Endometrial microvascular endothelial cells (primary cell): ENCODE results near the gene CCL17. TPM values are rescaled to one million over a fixed set of nuclear protein-coding genes. Genes with fewer than 3 reads are reported as not detected.

Source experiments
- in situ Hi-C: cut with HindIII; loops from 2 replicates; pipeline ENCODE4 v1.10.0; 2017; ENCODE audit warnings: low sequenced_read_pairs, low pct_unique_long_range_greater_than_20kb; ENCODE audit errors: inconsistent ontology term
- total RNA-seq: library from RNA; depleted of rRNA; stranded (reverse); fragments of >200 nt; gene quantifications from one replicate; pipeline ENCODE4 v1.2.3, GENCODE V29; 2015; ENCODE audit errors: inconsistent ontology term

CCL17 gene
- total RNA-seq, 1 donor from 2014 or later: not detected

- in situ Hi-C loops: no loop called here
Measured at GRCh38 chr16:57376313-57376818, 28.2 kb upstream of the CCL17 start.

- in situ Hi-C loops: no loop called here
Measured at GRCh38 chr16:57377080-57377841, 27.3 kb upstream of the CCL17 start.

GRCh38 chr16:57379579-57379978 is 25.0 kb upstream of the CCL17 start:
- in situ Hi-C loops: no loop called here

DNA sequence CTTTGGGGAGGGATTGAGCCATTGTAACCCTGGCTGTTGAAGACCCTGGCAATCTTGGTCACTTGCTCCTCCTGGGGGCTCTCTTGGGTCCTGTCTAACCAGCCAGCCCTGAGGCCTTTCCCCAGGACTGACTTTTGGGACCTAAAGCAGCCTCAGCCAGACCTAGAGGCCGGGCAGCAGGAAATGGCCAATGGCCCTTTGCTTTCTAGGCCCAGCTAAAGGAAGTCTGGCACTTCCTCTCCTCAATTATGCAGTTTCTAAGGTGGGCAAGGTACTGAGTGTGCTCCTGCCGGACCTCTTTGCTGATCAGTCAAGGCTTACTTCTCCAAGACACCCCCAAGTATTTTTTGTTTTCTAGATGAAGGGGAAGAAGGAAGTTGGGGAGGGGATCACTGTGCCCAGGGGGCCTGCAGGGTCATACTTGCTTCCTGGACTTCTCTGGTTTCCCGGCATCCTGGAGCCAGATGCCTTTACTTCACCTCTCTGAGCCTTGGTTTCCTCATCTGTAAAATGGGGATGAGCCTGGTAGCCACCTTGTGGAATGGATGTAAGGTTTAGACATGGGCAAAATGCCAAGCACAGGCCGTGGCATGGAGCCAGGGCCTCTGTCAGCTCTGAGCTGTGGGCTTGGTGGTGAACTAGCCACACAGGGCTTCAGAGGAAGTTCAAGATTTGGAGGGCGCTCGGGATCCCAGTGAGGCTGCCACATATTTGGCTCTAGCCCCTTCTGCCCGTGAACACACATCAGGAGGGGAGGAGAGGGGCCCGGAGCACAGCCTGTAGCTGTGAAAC is 23.7 kb upstream of the CCL17 start:
- in situ Hi-C loops: no loop called here

- in situ Hi-C loops: no loop called here
Measured at GRCh38 chr16:57381791-57382534, 22.6 kb upstream of the CCL17 start.

DNA sequence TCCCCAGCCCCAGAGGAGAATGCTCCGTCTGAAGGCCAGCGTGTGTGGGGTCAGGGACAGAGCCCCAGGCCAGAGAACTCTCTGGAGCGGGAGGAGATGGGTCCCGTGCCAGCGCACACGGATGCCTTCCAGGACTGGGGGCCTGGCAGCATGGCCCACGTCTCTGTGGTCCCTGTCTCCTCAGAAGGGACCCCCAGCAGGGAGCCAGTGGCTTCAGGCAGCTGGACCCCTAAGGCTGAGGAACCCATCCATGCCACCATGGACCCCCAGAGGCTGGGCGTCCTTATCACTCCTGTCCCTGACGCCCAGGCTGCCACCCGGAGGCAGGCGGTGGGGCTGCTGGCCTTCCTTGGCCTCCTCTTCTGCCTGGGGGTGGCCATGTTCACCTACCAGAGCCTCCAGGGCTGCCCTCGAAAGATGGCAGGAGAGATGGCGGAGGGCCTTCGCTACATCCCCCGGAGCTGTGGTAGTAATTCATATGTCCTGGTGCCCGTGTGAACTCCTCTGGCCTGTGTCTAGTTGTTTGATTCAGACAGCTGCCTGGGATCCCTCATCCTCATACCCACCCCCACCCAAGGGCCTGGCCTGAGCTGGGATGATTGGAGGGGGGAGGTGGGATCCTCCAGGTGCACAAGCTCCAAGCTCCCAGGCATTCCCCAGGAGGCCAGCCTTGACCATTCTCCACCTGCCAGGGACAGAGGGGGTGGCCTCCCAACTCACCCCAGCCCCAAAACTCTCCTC is 21.9 kb upstream of the CCL17 start:
- in situ Hi-C loops: no loop called here

DNA sequence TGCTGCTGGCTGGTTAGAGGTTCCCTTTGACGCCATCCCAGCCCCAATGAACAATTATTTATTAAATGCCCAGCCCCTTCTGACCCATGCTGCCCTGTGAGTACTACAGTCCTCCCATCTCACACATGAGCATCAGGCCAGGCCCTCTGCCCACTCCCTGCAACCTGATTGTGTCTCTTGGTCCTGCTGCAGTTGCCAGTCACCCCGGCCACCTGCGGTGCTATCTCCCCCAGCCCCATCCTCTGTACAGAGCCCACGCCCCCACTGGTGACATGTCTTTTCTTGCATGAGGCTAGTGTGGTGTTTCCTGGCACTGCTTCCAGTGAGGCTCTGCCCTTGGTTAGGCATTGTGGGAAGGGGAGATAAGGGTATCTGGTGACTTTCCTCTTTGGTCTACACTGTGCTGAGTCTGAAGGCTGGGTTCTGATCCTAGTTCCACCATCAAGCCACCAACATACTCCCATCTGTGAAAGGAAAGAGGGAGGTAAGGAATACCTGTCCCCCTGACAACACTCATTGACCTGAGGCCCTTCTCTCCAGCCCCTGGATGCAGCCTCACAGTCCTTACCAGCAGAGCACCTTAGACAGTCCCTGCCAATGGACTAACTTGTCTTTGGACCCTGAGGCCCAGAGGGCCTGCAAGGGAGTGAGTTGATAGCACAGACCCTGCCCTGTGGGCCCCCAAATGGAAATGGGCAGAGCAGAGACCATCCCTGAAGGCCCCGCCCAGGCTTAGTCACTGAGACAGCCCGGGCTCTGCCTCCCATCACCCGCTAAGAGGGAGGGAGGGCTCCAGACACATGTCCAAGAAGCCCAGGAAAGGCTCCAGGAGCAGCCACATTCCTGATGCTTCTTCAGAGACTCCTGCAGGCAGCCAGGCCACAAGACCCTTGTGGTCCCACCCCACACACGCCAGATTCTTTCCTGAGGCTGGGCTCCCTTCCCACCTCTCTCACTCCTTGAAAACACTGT is 21.0 kb upstream of the CCL17 start:
- in situ Hi-C loops: no loop called here

DNA sequence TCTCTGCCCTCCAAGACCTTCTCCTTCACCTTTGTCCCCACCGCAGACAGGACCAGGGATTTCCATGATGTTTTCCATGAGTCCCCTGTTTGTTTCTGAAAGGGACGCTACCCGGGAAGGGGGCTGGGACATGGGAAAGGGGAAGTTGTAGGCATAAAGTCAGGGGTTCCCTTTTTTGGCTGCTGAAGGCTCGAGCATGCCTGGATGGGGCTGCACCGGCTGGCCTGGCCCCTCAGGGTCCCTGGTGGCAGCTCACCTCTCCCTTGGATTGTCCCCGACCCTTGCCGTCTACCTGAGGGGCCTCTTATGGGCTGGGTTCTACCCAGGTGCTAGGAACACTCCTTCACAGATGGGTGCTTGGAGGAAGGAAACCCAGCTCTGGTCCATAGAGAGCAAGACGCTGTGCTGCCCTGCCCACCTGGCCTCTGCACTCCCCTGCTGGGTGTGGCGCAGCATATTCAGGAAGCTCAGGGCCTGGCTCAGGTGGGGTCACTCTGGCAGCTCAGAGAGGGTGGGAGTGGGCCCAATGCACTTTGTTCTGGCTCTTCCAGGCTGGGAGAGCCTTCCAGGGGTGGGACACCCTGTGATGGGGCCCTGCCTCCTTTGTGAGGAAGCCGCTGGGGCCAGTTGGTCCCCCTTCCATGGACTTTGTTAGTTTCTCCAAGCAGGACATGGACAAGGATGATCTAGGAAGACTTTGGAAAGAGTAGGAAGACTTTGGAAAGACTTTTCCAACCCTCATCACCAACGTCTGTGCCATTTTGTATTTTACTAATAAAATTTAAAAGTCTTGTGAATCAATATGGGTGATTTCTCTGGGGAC is 20.1 kb upstream of the CCL17 start:
- in situ Hi-C loops: no loop called here

GRCh38 chr16:57385083-57385482 is 19.5 kb upstream of the CCL17 start:
- in situ Hi-C loops: no loop called here

DNA sequence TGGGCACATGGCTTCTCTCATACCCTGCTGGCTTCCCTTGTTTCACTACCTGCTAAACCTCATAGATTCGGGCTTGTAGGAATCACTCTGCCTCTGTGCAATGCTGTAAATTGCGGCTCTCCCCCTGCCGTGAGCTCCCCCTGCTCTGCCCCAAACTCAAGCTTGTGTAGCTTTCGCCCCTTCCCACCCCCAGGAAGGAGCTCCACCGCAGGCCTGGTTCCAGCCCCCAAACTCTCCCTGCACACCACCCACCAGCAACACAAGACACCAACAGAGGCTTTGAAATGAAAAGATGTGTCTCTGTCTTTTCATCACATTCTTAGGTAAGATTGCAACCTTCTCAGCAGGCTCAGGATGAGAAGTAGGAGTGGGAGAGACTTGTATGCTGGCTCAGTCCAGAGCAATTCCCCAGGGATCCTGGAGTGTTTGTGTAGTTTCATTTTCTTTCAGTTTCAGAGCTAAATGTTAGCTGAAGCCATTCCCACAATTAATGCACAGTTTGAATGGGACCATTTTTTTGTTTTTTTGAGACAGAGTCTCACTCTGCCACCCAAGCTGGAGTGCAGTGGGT is 18.1 kb upstream of the CCL17 start:
- in situ Hi-C loops: no loop called here

DNA sequence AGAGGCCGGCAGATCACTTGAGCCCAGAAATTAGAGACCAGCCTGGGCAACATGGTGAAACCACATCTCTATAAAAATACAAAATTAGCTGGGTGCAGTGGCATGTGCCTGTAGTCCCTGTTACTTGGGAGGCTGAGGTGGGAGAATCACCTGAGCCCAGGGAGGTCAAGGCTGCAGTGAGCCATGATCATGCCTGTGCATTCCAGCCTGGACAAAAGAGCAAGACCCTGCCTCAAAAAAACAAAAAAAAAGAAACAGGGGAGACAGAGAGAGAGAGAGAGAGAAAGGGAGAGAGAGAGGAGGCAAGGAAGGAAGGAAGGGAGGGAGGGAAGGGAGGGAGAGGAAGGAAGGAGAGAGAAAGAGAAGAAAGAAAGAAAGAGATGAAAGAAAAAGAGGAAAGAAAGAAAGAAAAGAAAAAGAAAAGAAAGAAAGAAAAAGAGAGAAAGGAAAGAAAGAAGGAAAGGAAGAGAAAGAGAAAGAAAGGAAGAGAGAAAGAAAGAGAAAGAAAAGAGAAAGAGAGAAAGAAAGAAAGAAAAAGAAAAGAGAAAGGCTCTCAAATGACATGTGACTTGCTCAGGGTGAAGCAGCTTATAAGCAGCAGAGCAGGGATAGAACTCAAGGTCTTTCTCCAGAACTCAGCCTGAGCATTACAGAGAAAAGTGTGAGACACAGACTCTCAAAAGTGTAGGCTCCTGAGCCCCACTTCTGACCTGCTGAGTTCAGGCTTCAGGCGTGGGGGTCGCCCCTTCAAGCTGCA is 16.8 kb upstream of the CCL17 start:
- in situ Hi-C loops: no loop called here

DNA sequence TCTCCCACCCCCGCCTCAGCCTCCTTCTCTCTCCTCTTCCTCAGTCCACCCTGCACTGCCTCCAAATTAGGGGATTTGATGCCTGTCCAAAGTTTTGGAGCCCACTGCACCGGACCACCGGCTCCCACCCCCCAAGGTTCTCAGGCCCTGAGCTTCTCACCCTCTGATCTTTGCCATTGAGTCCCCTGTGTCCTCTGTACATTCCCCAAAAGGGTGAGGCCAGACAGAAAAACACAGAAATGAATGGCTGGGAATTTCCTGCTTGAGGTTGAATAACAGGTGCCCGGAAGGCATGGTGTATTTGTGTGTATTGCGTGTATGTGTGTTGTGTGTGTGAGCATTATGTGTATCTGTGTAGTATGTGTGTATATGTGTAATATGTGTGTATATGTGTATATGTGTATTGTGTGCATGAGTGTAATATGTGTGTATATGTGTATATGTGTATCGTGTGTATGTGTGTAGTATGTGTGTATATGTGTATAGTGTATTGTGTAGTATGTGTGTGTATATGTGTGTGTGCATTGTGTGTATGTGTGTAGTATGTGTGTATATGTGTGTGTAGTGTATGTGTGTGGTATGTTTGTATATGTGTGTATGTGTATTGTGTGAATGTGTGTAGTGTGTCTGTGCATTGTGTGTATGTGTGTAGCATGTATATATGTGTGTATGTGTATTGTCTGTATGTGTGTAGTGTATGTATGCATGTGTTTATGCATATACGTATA is 16.0 kb upstream of the CCL17 start:
- in situ Hi-C loops: no loop called here

DNA sequence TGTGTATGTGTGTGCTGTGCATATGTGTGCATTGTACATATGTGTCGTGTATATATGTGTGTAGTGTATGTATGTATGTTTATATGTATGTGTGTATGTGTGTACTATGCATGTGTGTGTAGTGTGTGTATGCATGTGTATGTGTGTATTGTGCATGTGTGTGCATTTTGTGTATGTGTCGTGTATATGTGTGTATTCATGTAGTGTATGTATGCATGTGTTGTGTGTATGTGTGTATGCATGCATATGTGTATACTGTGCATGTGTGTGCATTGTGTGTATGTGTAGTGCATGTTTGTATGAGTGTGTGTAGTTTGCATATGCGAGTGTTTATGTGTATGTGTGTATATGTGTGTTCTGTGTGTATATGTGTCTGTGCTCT is 15.5 kb upstream of the CCL17 start:
- in situ Hi-C loops: no loop called here

DNA sequence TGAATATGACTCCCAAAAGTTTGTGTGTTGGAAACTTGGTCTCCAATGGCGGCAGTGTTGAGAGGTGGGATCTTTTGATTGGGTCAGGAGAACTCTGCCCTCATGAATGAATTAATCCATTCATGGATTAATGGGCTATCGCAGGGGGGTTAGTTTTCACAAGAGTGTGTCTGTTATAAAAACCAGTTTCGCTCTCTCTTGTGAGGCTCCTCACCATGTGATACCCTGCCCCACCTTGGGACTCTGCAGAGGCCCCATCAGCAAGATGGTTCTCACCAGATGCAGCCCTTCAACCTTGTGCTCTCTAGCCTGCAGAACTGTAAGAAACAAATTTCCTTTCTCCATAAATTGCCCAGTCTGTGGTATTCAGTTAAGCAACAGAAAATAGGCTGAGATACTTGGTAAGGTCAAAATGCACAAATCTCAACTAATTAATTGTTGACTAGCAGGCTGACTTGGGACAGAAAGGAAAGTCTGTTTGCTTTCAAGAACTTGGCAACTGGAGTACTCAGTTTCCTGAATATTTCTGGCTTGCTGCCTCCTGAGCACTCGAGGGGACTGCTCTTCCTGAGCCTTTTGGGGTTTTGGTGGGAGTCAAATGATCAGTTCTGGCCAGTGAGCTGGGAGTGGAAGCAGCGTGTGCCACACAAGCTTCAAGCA is 13.8 kb upstream of the CCL17 start:
- in situ Hi-C loops: no loop called here

- in situ Hi-C loops: no loop called here
Measured at GRCh38 chr16:57391300-57391699, 13.3 kb upstream of the CCL17 start.
